ENCODE data around the gene TSHR.
"Not testable (repeated sequence)": the region's sequence is repeated elsewhere in the genome, so short reads cannot be mapped to it uniquely, and the experiment has no call there.

GRCh38 chr14:81054057-81054456 is 98.6 kb downstream of the TSHR start:
- TF ChIP-seq CTCF (conservative IDR thresholded peaks at IDR 0.05; ENCODE audit: low read length); EZH2phosphoT487 (IDR thresholded peaks at IDR 0.05; ENCODE audit: borderline replicate concordance, low read depth, low read length): not testable (repeated sequence)

All from OCI-LY7 (cell line).